SK-N-SH treated with all-trans-retinoic acid at 6 μM for 48 hours (cell line): ENCODE data around the gene IGF2BP1.

Experiments
- ARNTL ChIP-seq: fragments of 450-650 bp; formaldehyde crosslinking; IDR thresholded peaks from 2 replicates; pipeline ENCODE4 v1.5.0; 2020; ENCODE audit warnings: low read depth, mild to moderate bottlenecking, moderate library complexity, borderline replicate concordance
- BACH2 ChIP-seq: fragments of 250-450 bp; sonication (Bioruptor Pico); IDR thresholded peaks from 2 replicates; pipeline ENCODE4 v1.9.0; 2021; ENCODE audit warnings: mild to moderate bottlenecking, borderline replicate concordance
- GLIS3 ChIP-seq: fragments of 250-450 bp; sonication (Bioruptor Pico); IDR thresholded peaks from 2 replicates; pipeline ENCODE4 v1.5.0; 2020; ENCODE audit warnings: mild to moderate bottlenecking, moderate library complexity
- RARB ChIP-seq: fragments of 250-450 bp; sonication (Bioruptor Pico); IDR thresholded peaks from 2 replicates; pipeline ENCODE4 v1.8.0; 2021; ENCODE audit warnings: mild to moderate bottlenecking, moderate library complexity
- ZFP3 ChIP-seq: fragments of 250-450 bp; sonication (Bioruptor Pico); IDR thresholded peaks from 2 replicates; pipeline ENCODE4 v1.5.0; 2020; ENCODE audit warnings: mild to moderate bottlenecking, moderate library complexity
- ZFP30 ChIP-seq: fragments of 450-650 bp; formaldehyde crosslinking; IDR thresholded peaks from 2 replicates; pipeline ENCODE4 v1.5.0; 2022; ENCODE audit warnings: mild to moderate bottlenecking, moderate library complexity
- TF ChIP-seq, protein P1 (sequence below): fragments of 250-450 bp; sonication (Bioruptor Pico); IDR thresholded peaks from 2 replicates; pipeline ENCODE4 v1.8.0; 2020; ENCODE audit warnings: mild to moderate bottlenecking, moderate library complexity, borderline replicate concordance
- TF ChIP-seq, protein P2 (sequence below): fragments of 250-450 bp; sonication (Bioruptor Pico); IDR thresholded peaks from 2 replicates; pipeline ENCODE4 v1.5.0; 2020; ENCODE audit warnings: mild to moderate bottlenecking, moderate library complexity
- TF ChIP-seq, protein P3 (sequence below): fragments of 250-450 bp; sonication (Bioruptor Pico); IDR thresholded peaks from 2 replicates; pipeline ENCODE4 v1.8.0; 2021; ENCODE audit warnings: low read depth, mild to moderate bottlenecking, moderate library complexity, borderline replicate concordance

DNA sequence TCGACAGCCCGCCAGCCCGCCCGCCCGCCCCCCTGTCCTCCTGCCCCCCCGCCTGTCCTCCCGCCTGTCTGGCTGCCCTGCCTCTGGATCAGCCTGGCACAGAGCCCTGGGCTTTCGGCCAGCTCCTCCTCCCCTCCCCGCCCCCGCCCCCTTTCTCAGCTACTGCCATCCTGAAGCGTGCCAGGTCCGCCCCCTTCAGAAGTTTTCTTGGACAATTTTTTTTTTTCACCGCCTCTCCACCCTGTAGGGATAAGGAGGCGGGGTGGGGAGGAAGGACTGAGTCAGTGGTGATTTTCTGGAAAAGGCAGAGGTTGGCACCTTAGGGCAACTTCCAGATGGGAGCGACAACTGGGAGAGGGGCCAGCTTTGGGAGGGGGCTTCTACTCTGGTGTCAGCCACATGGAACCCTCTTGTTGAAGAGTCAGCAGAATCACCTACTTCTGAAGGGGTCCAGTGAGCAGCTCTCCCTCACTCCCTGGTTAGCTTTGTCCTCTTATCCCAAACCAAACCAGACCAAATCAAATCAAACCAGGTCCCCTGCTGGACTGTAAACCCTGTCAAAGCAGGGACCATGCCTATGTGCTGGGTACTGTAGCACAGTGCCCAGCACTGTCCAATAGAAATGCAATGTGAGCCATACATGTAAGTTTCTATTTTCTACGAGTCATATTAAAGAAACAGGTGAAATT, 19.7 kb downstream of the IGF2BP1 start:
- TF ChIP-seq ZFP30 (CRISPR knock-in tag) (no peak), RARB (no peak), BACH2 (no peak), ZFP3 (CRISPR knock-in tag) (no peak), GLIS3 (no peak), ARNTL (no peak)
- TF ChIP-seq, protein P1, sequence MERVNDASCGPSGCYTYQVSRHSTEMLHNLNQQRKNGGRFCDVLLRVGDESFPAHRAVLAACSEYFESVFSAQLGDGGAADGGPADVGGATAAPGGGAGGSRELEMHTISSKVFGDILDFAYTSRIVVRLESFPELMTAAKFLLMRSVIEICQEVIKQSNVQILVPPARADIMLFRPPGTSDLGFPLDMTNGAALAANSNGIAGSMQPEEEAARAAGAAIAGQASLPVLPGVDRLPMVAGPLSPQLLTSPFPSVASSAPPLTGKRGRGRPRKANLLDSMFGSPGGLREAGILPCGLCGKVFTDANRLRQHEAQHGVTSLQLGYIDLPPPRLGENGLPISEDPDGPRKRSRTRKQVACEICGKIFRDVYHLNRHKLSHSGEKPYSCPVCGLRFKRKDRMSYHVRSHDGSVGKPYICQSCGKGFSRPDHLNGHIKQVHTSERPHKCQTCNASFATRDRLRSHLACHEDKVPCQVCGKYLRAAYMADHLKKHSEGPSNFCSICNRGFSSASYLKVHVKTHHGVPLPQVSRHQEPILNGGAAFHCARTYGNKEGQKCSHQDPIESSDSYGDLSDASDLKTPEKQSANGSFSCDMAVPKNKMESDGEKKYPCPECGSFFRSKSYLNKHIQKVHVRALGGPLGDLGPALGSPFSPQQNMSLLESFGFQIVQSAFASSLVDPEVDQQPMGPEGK (CRISPR knock-in tag): no peak
- TF ChIP-seq, protein P2, sequence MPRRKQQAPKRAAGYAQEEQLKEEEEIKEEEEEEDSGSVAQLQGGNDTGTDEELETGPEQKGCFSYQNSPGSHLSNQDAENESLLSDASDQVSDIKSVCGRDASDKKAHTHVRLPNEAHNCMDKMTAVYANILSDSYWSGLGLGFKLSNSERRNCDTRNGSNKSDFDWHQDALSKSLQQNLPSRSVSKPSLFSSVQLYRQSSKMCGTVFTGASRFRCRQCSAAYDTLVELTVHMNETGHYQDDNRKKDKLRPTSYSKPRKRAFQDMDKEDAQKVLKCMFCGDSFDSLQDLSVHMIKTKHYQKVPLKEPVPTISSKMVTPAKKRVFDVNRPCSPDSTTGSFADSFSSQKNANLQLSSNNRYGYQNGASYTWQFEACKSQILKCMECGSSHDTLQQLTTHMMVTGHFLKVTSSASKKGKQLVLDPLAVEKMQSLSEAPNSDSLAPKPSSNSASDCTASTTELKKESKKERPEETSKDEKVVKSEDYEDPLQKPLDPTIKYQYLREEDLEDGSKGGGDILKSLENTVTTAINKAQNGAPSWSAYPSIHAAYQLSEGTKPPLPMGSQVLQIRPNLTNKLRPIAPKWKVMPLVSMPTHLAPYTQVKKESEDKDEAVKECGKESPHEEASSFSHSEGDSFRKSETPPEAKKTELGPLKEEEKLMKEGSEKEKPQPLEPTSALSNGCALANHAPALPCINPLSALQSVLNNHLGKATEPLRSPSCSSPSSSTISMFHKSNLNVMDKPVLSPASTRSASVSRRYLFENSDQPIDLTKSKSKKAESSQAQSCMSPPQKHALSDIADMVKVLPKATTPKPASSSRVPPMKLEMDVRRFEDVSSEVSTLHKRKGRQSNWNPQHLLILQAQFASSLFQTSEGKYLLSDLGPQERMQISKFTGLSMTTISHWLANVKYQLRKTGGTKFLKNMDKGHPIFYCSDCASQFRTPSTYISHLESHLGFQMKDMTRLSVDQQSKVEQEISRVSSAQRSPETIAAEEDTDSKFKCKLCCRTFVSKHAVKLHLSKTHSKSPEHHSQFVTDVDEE (CRISPR knock-in tag): no peak
- TF ChIP-seq, protein P3, sequence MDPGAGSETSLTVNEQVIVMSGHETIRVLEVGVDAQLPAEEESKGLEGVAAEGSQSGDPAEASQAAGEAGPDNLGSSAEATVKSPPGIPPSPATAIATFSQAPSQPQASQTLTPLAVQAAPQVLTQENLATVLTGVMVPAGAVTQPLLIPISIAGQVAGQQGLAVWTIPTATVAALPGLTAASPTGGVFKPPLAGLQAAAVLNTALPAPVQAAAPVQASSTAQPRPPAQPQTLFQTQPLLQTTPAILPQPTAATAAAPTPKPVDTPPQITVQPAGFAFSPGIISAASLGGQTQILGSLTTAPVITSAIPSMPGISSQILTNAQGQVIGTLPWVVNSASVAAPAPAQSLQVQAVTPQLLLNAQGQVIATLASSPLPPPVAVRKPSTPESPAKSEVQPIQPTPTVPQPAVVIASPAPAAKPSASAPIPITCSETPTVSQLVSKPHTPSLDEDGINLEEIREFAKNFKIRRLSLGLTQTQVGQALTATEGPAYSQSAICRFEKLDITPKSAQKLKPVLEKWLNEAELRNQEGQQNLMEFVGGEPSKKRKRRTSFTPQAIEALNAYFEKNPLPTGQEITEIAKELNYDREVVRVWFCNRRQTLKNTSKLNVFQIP (CRISPR knock-in tag): no peak
